Vagina (tissue), 2 donors: ENCODE data around the gene BCKDHA. TPM values are rescaled to one million over a fixed set of nuclear protein-coding genes. Genes with fewer than 3 reads are reported as not detected.
A peak's percentile ranks its signal among the peaks of the same experiment; 100 is the strongest.
"Not testable (repeated sequence)": the region's sequence is repeated elsewhere in the genome, so short reads cannot be mapped to it uniquely, and the experiment has no call there.

ENCODE experiments used
- DNase-seq, 2 donors: peaks; one replicate each; pipeline ENCODE4 v3.0.0-alpha.2; 2017; ENCODE audit errors: extremely low spot score in 2 of 2
- H3K27ac ChIP-seq: fragments of 200-600 bp; sonication (generic); one replicate; pipeline ENCODE4 v1.5.1; 2019
- H3K27me3 ChIP-seq: fragments of 200-600 bp; sonication (generic); one replicate; pipeline ENCODE4 v1.5.1; 2019
- H3K36me3 ChIP-seq, 2 donors: fragments of 200-600 bp; sonication (generic); one replicate each; pipeline ENCODE4 v1.5.1; 2017 to 2019
- H3K4me1 ChIP-seq: fragments of 200-600 bp; sonication (generic); one replicate; pipeline ENCODE4 v1.5.1; 2019
- H3K4me3 ChIP-seq, 2 donors: fragments of 200-600 bp; sonication (generic); 1 replicate in 1 of 2; 2 replicates in 1 of 2; pipeline ENCODE4 v1.5.1; 2016 to 2019
- H3K9me3 ChIP-seq: fragments of 200-600 bp; sonication (generic); one replicate; pipeline ENCODE4 v1.5.1; 2019
- POLR2A ChIP-seq, 2 donors: fragments of 450-650 bp; IDR thresholded peaks; one replicate each; pipeline ENCODE4 v1.6.1; 2017; ENCODE audit warnings: antibody characterized with exemption in 2 of 2, mild to moderate bottlenecking in 2 of 2, moderate library complexity in 2 of 2
- POLR2AphosphoS5 ChIP-seq, 2 donors: sonication (generic); formaldehyde crosslinking; IDR thresholded peaks; one replicate each; pipeline ENCODE4 v1.9.0; 2017; ENCODE audit warnings: antibody characterized with exemption in 2 of 2, mild to moderate bottlenecking in 2 of 2, low read depth in 1 of 2; ENCODE audit not compliant: insufficient read depth in 1 of 2
- intact Hi-C: fragments of 100-400 bp; cut with DNase I; formaldehyde crosslinking; loops from one replicate; pipeline ENCODE4 v1.15.1; 2023
- total RNA-seq: library from RNA; depleted of rRNA; stranded (reverse); fragments of >200 nt; gene quantifications from one replicate; pipeline ENCODE4 v1.2.3, GENCODE V29; 2016
- TF ChIP-seq, protein P1 (sequence below), 3 experiments: fragments of 450-650 bp in 2 of 3; fragments of 200-600 bp in 1 of 3; sonication (generic) in 1 of 3; IDR thresholded peaks; one replicate each; pipeline ENCODE4 v1.5.1; 2017 to 2019; ENCODE audit warnings: antibody characterized with exemption in 3 of 3, mild to moderate bottlenecking in 2 of 3, moderate library complexity in 2 of 3

BCKDHA gene
- total RNA-seq, 1 donor from 2014 or later, result 68.5 TPM

GRCh38 chr19:41376241-41376997 lies 21.2 kb upstream of the BCKDHA start, which contains the start of gene TMEM91:
TMEM91 (plus strand) TSS chr19:41376533; CDS start chr19:41378310, 1,777 bp downstream.
- Histone ChIP-seq H3K9me3 (no peaks in the 10 kb centered on the region), H3K27ac (peak within 1 kb of the TSS; percentile 84), H3K4me3 (peak within 1 kb of the TSS; percentile 65 to 70), H3K36me3 (no peaks in the 10 kb centered on the region), H3K27me3 (no peaks in the 10 kb centered on the region), H3K4me1 (peaks cover 47% of the 10 kb centered on the region)
- no peak for DNase-seq
- peak; percentile 53 to 69 for TF ChIP-seq POLR2AphosphoS5 (IDR thresholded peaks at IDR 0.05; ENCODE audit: insufficient read depth in 1 of 2, low read depth in 1 of 2)
- TF ChIP-seq, protein P1, sequence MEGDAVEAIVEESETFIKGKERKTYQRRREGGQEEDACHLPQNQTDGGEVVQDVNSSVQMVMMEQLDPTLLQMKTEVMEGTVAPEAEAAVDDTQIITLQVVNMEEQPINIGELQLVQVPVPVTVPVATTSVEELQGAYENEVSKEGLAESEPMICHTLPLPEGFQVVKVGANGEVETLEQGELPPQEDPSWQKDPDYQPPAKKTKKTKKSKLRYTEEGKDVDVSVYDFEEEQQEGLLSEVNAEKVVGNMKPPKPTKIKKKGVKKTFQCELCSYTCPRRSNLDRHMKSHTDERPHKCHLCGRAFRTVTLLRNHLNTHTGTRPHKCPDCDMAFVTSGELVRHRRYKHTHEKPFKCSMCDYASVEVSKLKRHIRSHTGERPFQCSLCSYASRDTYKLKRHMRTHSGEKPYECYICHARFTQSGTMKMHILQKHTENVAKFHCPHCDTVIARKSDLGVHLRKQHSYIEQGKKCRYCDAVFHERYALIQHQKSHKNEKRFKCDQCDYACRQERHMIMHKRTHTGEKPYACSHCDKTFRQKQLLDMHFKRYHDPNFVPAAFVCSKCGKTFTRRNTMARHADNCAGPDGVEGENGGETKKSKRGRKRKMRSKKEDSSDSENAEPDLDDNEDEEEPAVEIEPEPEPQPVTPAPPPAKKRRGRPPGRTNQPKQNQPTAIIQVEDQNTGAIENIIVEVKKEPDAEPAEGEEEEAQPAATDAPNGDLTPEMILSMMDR (IDR thresholded peaks at IDR 0.05), result no peak
- intact Hi-C loops, result no loop called here

- H3K9me3 ChIP-seq, result no peaks in the 10 kb centered on the region
- H3K36me3 ChIP-seq, result no peaks in the 10 kb centered on the region
- peak overlapping the region; percentile 65 to 70 for H3K4me3 ChIP-seq
- intact Hi-C loops, result no loop called here
- H3K27me3 ChIP-seq, result no peaks in the 10 kb centered on the region
- H3K4me1 ChIP-seq, result peaks cover 47% of the 10 kb centered on the region
- TF ChIP-seq, protein P1 (IDR thresholded peaks at IDR 0.05), result no peak
- TF ChIP-seq POLR2A (IDR thresholded peaks at IDR 0.05) (no peak), POLR2AphosphoS5 (IDR thresholded peaks at IDR 0.05; ENCODE audit: insufficient read depth in 1 of 2, low read depth in 1 of 2) (no peak)
- H3K27ac ChIP-seq, result peak overlapping the region; percentile 84
- DNase-seq, result no peak
These were observed 20.6 kb upstream of the BCKDHA start for GRCh38 chr19:41376998-41377365.

DNA sequence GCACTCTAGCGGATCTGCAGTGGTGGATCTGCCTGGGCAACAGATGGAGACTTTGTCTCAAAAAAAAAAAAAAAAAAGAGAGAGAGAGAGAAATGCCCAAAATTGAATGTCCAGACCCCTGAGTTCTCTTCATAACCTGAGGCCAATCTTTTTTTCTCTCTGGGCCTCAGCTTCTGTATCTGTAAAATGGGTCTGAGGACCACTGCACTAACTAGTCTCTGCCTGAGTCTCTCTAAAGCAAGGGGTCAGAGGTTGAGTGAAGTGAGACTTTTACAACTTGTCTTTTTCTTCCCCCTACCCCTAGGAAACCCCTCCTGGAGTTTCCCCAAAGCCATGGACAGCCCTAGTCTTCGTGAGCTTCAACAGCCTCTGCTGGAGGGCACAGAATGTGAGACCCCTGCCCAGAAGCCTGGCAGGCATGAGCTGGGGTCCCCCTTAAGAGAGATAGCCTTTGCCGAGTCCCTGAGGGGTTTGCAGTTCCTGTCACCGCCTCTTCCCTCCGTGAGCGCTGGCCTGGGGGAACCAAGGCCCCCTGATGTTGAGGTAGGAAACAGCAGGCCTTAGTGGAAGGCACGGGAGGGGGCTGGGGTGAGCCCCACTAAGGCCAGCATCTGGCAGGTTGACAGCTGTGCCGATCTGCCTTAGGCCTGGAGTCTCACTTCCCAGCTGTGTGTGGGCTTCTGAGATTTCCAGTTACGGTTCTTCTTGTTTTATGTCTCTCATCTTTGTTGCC lies 19.5 kb upstream of the BCKDHA start:
- intact Hi-C loops, result no loop called here
- H3K4me3 ChIP-seq, result no peak overlapping the region
- H3K27ac ChIP-seq, result peak overlapping the region; percentile 5
- H3K36me3 ChIP-seq, result no peaks in the 10 kb centered on the region
- H3K27me3 ChIP-seq, result no peaks in the 10 kb centered on the region
- peaks cover 47% of the 10 kb centered on the region for H3K4me1 ChIP-seq
- no peaks in the 10 kb centered on the region for H3K9me3 ChIP-seq
- no peak for DNase-seq
- no peak for TF ChIP-seq POLR2A (IDR thresholded peaks at IDR 0.05)
- no peak for TF ChIP-seq POLR2AphosphoS5 (IDR thresholded peaks at IDR 0.05; ENCODE audit: insufficient read depth in 1 of 2, low read depth in 1 of 2)
- TF ChIP-seq, protein P1 (IDR thresholded peaks at IDR 0.05), result no peak

- H3K27me3 ChIP-seq, H3K36me3 ChIP-seq, H3K9me3 ChIP-seq, H3K4me3 ChIP-seq, H3K27ac ChIP-seq, DNase-seq, intact Hi-C loops: not testable (repeated sequence)
- peaks cover 22% of the 10 kb centered on the region for H3K4me1 ChIP-seq
These were observed 16.1 kb upstream of the BCKDHA start for GRCh38 chr19:41381536-41381935.

DNA sequence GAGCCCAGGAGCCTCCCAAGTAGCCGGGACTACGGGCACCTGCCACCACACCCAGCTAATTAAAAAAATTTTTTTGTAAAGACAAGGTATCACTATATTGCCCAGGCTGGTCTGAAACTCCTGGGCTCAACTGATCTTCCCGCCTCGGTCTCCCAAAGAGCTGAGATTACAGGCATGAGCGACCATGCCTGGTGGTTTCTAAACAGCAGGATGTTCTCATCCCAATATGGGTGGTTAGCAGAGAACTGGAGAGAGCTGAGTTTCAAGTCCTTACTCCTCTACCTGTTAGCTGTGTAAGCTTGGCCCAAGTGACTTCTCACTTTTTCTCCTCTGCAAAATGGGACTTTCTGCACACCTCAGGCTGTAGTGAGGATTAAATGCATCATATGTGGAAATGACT lies 13.3 kb upstream of the BCKDHA start:
- H3K4me3 ChIP-seq, result no peak overlapping the region
- no peaks in the 10 kb centered on the region for H3K27me3 ChIP-seq
- DNase-seq, result no peak
- H3K9me3 ChIP-seq, result no peaks in the 10 kb centered on the region
- TF ChIP-seq POLR2A (IDR thresholded peaks at IDR 0.05) (no peak), POLR2AphosphoS5 (IDR thresholded peaks at IDR 0.05; ENCODE audit: insufficient read depth in 1 of 2, low read depth in 1 of 2) (no peak)
- TF ChIP-seq, protein P1 (IDR thresholded peaks at IDR 0.05), result no peak
- peaks cover 0 to 20% of the 10 kb centered on the region in 2 donors for H3K36me3 ChIP-seq
- peaks cover 11% of the 10 kb centered on the region for H3K4me1 ChIP-seq
- intact Hi-C loops, result no loop called here
- H3K27ac ChIP-seq, result no peak overlapping the region
